ES-I3 (cell line): Measurements from ENCODE around the gene TBC1D30.

Source experiments
- H3K36me3 ChIP-seq: 2 replicates; pipeline ENCODE4 v1.6.1; 2013; ENCODE audit warnings: mild to moderate bottlenecking, low read length, control low read depth, moderate library complexity; ENCODE audit not compliant: insufficient read depth
- H3K4me1 ChIP-seq: 2 replicates; pipeline ENCODE4 v1.6.1; 2013; ENCODE audit warnings: mild to moderate bottlenecking, control low read depth, low read length; ENCODE audit not compliant: insufficient read depth
- H3K9ac ChIP-seq: 2 replicates; pipeline ENCODE4 v1.6.1; 2013; ENCODE audit warnings: low read depth, mild to moderate bottlenecking, low read length, moderate library complexity
- H3K9me3 ChIP-seq: 2 replicates; pipeline ENCODE4 v1.6.1; 2013; ENCODE audit warnings: mild to moderate bottlenecking, low read length, moderate library complexity; ENCODE audit not compliant: control insufficient read depth, insufficient read depth

Gene TBC1D30

GRCh38 chr12:64923536-64923935 is 99.1 kb downstream of the TBC1D30 start:
- no peaks in the 10 kb centered on the region for H3K36me3 ChIP-seq
- no peak overlapping the region for H3K9ac ChIP-seq
- H3K4me1 ChIP-seq, result peaks cover 8% of the 10 kb centered on the region; the same call in 1 of the 2 replicates
- no peaks in the 10 kb centered on the region for H3K9me3 ChIP-seq
